Measurements from ENCODE around the gene GRID2.

GRCh38 chr4:92304606-92305005, 840 bp downstream of the GRID2 start:
- TF ChIP-seq CTCF (IDR thresholded peaks at IDR 0.05) (no peak), POLR2A (IDR thresholded peaks at IDR 0.05) (no peak)
